ENCODE results near the gene CNTNAP5. TPM values are rescaled to one million over a fixed set of nuclear protein-coding genes. Genes with fewer than 3 reads are reported as not detected.

CNTNAP5 gene
- total and polyA plus RNA-seq, 2 donors from 2014 or later = 0.50 TPM; not detected in 1

DNA sequence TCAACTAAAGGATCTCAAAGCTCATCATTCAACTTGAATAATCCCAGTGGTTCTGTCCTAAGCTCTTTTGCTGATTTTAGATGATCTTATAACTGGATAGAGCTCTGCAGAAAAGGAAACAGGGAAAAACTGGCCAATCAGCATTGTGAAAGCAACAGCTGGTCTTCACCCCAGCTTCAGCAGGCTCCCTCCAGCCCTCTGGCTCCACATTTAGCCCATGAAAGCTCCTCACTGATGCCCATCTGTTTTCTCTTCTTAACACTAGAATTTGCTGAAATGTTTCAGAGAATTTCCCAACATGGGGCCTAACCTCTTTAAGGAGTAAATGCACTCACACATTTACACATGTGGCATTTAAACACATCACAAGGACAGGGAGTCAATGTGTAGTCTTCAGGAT, 223.3 kb downstream of the CNTNAP5 start:
- FAIRE-seq (no peak), DNase-seq (no peak)
- Histone ChIP-seq H3K27ac (ENCODE audit: low read depth in 2 of 2, low read length in 2 of 2) (no peak overlapping the region), H3K27me3 (ENCODE audit: control insufficient read depth, insufficient read depth, low read length) (no peaks in the 10 kb centered on the region), H3K9ac (ENCODE audit: low read length in 3 of 3) (no peak overlapping the region), H3K9me3 (ENCODE audit: control insufficient read depth in 2 of 3, insufficient read depth in 1 of 3, low read length in 3 of 3) (no peaks in the 10 kb centered on the region), H3K4me3 (ENCODE audit: low read length in 3 of 3) (no peak overlapping the region), H3K36me3 (ENCODE audit: control insufficient read depth in 2 of 3, insufficient read depth in 3 of 3, low read length in 3 of 3) (no peaks in the 10 kb centered on the region), H3K4me1 (ENCODE audit: control insufficient read depth in 2 of 3, insufficient read depth in 2 of 3, low read depth in 1 of 3, low read length in 3 of 3) (no peaks in the 10 kb centered on the region)
- TF ChIP-seq CTCF (IDR thresholded peaks at IDR 0.05; ENCODE audit: borderline replicate concordance, extremely low read depth, insufficient read depth) = no peak
- intact Hi-C loops (cut with DNase I) = no loop called here

DNA sequence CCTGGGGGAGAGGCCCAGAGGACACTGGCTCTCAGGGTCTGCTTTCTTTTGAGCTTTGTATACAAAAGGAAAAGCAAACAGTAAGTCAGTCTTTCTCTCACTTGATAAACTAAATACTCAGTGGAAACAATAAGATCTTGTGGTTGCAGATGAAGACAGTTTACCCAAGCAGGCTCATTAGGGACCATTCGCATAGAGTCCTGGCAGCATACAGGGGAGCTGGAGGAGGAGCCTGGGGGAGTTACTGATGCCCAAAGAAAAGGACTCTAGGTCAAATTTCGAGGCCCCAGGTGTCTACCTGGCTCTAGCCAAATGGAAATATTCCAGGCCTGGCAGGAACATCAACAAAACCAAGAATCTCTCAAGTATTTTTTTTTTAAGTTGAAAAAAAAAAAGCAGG, 225.3 kb downstream of the CNTNAP5 start:
- H3K27ac ChIP-seq (ENCODE audit: low read depth in 2 of 2, low read length in 2 of 2) = no peak overlapping the region
- no peaks in the 10 kb centered on the region for H3K27me3 ChIP-seq (ENCODE audit: control insufficient read depth, insufficient read depth, low read length)
- no peak overlapping the region for H3K9ac ChIP-seq (ENCODE audit: low read length in 3 of 3)
- H3K4me1 ChIP-seq (ENCODE audit: control insufficient read depth in 2 of 3, insufficient read depth in 2 of 3, low read depth in 1 of 3, low read length in 3 of 3) = no peaks in the 10 kb centered on the region
- no peak for TF ChIP-seq CTCF (IDR thresholded peaks at IDR 0.05; ENCODE audit: borderline replicate concordance, extremely low read depth, insufficient read depth)
- intact Hi-C loops (cut with DNase I) = no loop called here
- H3K36me3 ChIP-seq (ENCODE audit: control insufficient read depth in 2 of 3, insufficient read depth in 3 of 3, low read length in 3 of 3) = no peaks in the 10 kb centered on the region
- H3K9me3 ChIP-seq (ENCODE audit: control insufficient read depth in 2 of 3, insufficient read depth in 1 of 3, low read length in 3 of 3) = no peaks in the 10 kb centered on the region
- FAIRE-seq (no peak), DNase-seq (no peak)
- H3K4me3 ChIP-seq (ENCODE audit: low read length in 3 of 3) = no peak overlapping the region

- no peaks in the 10 kb centered on the region for H3K4me1 ChIP-seq (ENCODE audit: control insufficient read depth in 2 of 3, insufficient read depth in 2 of 3, low read depth in 1 of 3, low read length in 3 of 3)
- H3K4me3 ChIP-seq (ENCODE audit: low read length in 3 of 3) = no peak overlapping the region
- TF ChIP-seq CTCF (IDR thresholded peaks at IDR 0.05; ENCODE audit: borderline replicate concordance, extremely low read depth, insufficient read depth) = no peak
- H3K9me3 ChIP-seq (ENCODE audit: control insufficient read depth in 2 of 3, insufficient read depth in 1 of 3, low read length in 3 of 3) = no peaks in the 10 kb centered on the region
- no peak overlapping the region for H3K27ac ChIP-seq (ENCODE audit: low read depth in 2 of 2, low read length in 2 of 2)
- no peaks in the 10 kb centered on the region for H3K27me3 ChIP-seq (ENCODE audit: control insufficient read depth, insufficient read depth, low read length)
- DNase-seq (no peak), FAIRE-seq (no peak)
- intact Hi-C loops (cut with DNase I) = no loop called here
- H3K36me3 ChIP-seq (ENCODE audit: control insufficient read depth in 2 of 3, insufficient read depth in 3 of 3, low read length in 3 of 3) = no peaks in the 10 kb centered on the region
- H3K9ac ChIP-seq (ENCODE audit: low read length in 3 of 3) = no peak overlapping the region
These were observed 229.5 kb downstream of the CNTNAP5 start for GRCh38 chr2:124254621-124255020.

DNA sequence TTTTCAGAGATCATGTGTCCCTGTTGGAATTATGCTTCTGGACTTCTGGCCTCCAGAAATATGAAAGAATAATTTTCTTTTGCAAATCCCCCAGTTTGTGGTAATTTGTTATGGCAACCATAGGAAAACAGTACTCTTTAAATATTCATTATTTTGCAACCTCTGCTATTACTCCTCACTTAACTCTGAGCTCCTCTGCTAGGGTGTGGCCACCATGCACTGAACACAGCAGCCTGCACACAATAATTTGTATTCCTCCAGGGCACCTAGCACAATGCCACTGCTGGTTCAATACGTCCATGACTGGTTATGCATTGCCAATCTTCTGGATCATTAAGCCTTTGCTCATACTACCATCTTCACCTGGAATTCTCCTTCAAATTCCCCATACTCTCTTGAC, 232.0 kb downstream of the CNTNAP5 start:
- Histone ChIP-seq H3K27ac (ENCODE audit: low read depth in 2 of 2, low read length in 2 of 2) (no peak overlapping the region), H3K36me3 (ENCODE audit: control insufficient read depth in 2 of 3, insufficient read depth in 3 of 3, low read length in 3 of 3) (no peaks in the 10 kb centered on the region), H3K4me3 (ENCODE audit: low read length in 3 of 3) (no peak overlapping the region), H3K4me1 (ENCODE audit: control insufficient read depth in 2 of 3, insufficient read depth in 2 of 3, low read depth in 1 of 3, low read length in 3 of 3) (no peaks in the 10 kb centered on the region), H3K9me3 (ENCODE audit: control insufficient read depth in 2 of 3, insufficient read depth in 1 of 3, low read length in 3 of 3) (no peaks in the 10 kb centered on the region), H3K27me3 (ENCODE audit: control insufficient read depth, insufficient read depth, low read length) (no peaks in the 10 kb centered on the region), H3K9ac (ENCODE audit: low read length in 3 of 3) (no peak overlapping the region)
- intact Hi-C loops (cut with DNase I) = no loop called here
- DNase-seq (no peak), FAIRE-seq (no peak)
- no peak for TF ChIP-seq CTCF (IDR thresholded peaks at IDR 0.05; ENCODE audit: borderline replicate concordance, extremely low read depth, insufficient read depth)
